HG03045 (cell line): ENCODE results near the gene NAGPA.

Source experiments
- ATAC-seq: cut with Tn5 transposase; IDR thresholded peaks from one replicate; pipeline ENCODE4 v1.9.1; 2021; ENCODE audit warnings: mild to moderate bottlenecking, moderate library complexity; ENCODE audit not compliant: unreplicated experiment

The NAGPA gene

DNA sequence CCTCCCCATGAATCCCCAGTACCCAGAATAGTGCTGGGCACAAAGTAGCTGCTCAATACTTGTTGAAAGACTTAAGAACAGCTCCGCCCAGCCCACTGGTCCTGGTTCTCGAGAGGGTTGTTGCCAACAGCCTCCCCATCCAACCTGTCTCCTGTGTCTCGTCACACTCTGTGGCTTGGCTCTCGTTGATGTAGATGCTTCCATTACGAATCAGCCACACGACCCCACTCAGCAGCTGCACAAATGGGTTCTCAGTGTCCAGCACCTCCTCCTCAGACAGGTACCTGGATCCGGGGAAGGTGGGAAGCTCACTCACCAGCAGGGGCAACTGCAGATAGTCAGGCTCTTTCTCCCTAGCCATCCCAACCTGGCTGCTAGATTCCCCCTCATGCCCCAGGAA, 2.1 kb downstream of the NAGPA start:
- ATAC-seq: no peak

- no peak for ATAC-seq
These were observed 3.4 kb downstream of the NAGPA start for GRCh38 chr16:5030251-5030870.

GRCh38 chr16:5028950-5029475, 4.7 kb downstream of the NAGPA start:
- no peak for ATAC-seq

- no peak for ATAC-seq
These were observed 6.0 kb downstream of the NAGPA start for GRCh38 chr16:5027575-5028235.

DNA sequence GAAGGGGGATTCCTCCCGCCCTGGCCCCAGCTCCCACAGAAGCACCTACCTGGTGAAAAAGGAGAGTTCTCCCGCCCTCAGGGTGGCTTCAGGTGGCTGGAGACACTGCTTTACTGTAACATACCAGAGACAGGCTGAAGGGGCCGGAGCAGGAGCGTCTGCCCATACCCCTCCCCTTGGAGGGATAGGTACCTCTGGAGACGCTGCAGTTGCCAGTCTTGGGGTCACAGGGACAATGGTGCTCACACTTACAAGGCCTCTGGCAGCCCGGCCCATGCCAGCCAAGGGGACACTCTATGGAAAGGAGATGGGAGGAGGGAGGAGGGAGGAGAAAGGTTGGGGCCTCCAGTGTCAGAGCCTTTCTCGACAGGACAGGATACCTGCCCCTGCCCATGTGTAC, 6.6 kb downstream of the NAGPA start:
- no peak for ATAC-seq

DNA sequence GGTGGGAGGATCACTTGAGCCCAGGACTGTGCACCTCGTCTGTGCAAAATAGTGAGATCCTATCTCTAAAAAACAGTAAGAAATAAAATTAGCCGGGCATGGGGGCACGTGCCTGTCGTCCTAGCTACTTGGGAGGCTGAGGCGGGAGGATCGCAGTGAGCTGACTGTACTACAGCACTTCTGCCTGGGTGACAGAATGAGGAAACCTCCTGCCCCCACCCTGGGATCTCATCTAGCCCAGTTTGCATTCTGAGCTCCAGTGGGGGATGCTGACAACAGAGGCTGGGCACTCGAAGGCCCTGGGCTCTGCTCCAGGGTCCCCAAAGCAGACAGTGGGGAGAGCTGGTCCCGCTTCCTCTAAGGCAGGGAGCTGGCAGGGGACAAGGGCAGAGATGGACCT, 7.1 kb downstream of the NAGPA start:
- no peak for ATAC-seq

- ATAC-seq: no peak
These were observed 8.5 kb downstream of the NAGPA start for GRCh38 chr16:5025171-5025632.

DNA sequence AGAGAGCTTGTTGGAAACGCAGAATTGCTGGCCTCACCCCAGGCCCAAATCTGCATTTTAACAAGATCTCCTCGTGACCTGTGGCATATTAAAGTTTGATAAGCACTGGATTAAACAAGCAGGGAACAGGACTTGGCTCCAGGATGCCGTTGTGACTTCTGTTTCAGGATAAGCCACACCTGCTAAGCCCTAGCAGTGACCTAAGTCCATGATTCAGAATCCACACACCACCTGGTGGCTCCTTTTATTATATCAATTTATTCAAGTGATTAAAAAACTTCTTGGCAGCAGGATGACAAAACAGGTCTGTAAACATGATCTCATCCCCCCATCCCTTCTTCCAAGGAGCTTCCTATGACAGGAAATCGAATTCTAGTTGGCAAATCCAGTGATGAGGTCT, 9.1 kb downstream of the NAGPA start:
- no peak for ATAC-seq

DNA sequence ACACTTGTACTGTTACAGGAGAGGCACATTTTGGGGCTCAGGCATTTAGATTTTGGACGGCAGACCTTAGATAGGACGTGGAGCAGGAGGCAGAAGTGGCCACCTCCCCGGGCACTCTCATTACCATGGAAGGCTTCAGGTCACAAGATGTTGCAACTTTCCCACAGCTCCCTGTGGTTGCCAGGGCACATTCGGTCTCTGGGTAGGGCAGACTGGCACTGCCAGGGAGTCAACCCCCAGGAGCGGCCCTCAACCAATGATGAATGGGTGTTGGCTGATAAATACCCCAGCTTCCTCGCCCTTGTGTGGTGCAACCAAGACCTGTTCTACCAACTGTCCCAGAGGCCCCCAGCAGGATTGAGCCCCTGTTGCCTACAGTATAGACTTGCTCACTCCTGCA, 11.2 kb downstream of the NAGPA start:
- ATAC-seq: no peak

- no peak for ATAC-seq
These were observed 13.2 kb downstream of the NAGPA start for GRCh38 chr16:5020551-5020950.

DNA sequence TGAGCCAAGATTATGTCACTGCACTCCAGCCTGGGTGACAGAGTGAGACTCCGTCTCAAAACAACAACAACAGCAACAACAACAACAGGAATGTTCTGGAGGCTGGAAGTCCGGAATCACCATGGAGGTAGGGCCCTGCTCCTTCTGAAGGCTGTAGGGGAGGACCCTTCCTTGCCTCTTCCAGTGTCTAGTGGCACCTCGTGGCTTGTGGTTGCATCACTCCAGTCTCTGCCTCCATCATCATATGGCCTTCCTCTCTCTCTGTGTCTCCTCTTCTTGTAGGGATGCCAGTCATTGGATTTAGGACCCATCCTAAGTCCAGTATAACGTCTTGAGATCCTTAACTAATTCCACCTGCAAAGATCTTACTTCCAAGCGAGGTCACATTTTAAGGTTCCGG, 14.0 kb downstream of the NAGPA start:
- no peak for ATAC-seq

GRCh38 chr16:5018793-5019192, 14.9 kb downstream of the NAGPA start:
- no peak for ATAC-seq

DNA sequence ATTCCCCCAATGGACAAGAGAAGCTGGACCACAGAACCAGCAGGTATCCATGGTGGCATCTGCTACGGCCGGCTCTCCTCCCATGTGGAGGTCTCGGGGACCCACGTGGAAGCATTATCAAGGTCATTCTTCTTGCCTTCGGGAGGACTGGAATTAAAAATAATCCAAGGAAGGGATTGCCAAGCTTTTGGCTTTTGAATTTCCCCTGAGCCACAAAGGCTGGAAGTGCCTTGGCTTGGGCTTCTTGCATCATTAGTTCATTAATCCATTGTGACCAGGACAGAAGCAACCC, 16.1 kb downstream of the NAGPA start:
- no peak for ATAC-seq

- ATAC-seq: no peak
These were observed 16.6 kb downstream of the NAGPA start for GRCh38 chr16:5016967-5017677.

GRCh38 chr16:5015887-5016286, 17.8 kb downstream of the NAGPA start:
- no peak for ATAC-seq

DNA sequence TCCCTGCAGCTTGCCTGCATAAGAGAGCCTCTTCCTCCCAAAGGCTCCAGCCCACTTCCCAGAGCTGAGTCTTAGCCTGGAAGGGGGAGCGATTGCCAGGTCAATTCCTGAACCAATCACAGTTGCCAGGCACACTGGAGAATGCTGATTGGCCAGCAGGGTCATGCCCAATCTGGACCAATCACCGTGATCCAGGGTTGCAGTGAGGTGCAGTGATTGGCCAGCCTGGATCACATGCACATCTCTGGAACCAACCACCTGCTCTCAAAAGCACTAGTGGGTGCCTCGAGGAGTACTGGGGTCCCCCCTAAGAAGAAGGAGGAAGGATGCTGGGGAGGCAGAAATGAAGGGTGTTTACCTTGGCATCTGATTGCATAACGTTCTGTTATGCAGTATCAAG, 18.4 kb downstream of the NAGPA start:
- no peak for ATAC-seq

DNA sequence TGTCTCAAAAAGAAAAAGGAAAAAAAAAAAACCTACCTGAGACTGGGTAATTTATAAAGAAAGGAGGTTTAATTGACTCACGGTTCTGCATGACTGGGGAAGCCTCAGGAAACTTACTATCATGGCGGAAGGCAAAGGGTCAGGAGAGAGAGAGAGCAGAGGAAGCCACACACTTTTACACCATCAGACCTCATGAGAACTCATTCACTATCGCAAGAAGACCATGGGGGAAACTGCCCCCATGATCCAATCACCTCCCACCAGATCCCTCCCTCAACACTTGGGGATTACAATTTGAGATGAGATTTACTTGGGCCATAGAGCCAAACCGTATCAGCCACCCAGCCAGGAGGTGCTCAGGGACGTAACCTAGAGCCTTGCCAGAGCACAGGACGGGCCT, 20.8 kb downstream of the NAGPA start:
- no peak for ATAC-seq

DNA sequence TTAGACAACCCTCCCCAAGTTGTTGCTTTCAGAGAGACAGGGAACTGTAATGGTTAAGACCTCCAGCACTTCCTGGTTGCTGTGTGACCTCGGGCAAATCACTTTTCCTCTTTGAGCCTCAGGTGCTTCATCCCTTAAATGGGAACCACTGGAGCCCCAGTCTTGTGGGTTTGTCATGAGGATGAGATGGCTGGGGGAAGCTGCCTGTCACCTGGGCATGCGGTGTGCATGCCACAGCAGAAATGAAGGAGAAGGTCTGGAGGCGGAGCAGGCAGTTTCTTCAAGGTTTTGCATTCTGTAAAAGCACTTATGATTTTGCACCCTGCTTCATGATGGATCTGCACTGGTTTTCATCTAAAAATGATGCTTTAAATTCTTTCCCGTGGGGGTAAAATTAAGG, 22.1 kb downstream of the NAGPA start:
- no peak for ATAC-seq

GRCh38 chr16:5010576-5011329, 23.0 kb downstream of the NAGPA start:
- no peak for ATAC-seq

DNA sequence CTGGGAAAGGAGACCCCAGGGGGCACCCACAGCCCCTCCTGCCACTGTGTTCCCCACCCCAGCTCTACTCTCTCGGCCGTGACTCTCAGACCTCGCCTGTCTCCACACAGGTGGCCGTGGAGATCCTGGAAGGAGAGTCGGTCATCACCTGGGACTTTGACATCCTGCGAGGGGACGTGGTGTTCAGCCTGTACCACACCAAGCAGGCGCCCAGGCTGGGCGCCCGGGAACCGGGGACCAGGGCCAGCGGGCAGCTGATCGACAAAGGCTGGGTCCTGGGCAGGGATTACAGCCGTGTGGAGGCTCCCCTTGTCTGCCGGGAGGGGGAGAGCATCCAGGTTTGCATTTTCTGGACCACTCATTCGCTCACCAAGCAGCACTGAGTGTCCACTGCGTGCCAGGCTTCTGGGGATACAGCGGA, 25.4 kb downstream of the NAGPA start:
- no peak for ATAC-seq

DNA sequence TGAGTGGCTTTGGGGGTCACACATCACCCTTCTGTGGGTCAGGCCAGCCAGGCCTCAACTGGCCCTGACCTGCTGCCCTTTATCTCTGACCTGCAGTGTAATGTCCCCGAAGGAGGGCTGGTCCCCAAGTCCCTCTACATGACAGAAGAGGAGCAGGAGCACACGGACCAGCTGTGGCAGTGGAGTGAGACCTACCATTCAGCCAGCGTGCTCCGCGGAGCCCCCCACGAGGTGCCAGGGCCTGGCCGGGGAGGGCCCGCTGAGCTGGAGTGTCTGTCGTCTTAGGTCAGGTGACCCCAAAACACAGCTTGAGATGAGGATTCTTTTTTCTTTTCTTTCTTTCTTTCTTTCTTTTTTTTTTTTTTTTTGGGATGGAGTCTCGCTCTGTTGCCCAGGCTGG, 26.5 kb downstream of the NAGPA start:
- no peak for ATAC-seq
